Endothelial cell (in vitro differentiated cells): ENCODE measurements around the gene TSPAN31. TPM values are rescaled to one million over a fixed set of nuclear protein-coding genes. Genes with fewer than 3 reads are reported as not detected.

Experiments used
- DNase-seq: peaks from one replicate; pipeline ENCODE4 v3.0.0; 2021; ENCODE audit warnings: low spot score
- H3K27ac Mint-ChIP-seq: one replicate; pipeline ENCODE4 v1.8.0; 2021; ENCODE audit warnings: mixed read lengths, inconsistent platforms; ENCODE audit not compliant: unreplicated experiment
- H3K27me3 Mint-ChIP-seq: one replicate; pipeline ENCODE4 v1.8.0; 2021; ENCODE audit warnings: mild to moderate bottlenecking, moderate library complexity, mixed read lengths, inconsistent platforms; ENCODE audit not compliant: unreplicated experiment
- H3K36me3 Mint-ChIP-seq: one replicate; pipeline ENCODE4 v1.8.0; 2021; ENCODE audit warnings: mild to moderate bottlenecking, low read depth, mixed read lengths, inconsistent platforms; ENCODE audit not compliant: unreplicated experiment
- H3K4me1 Mint-ChIP-seq: one replicate; pipeline ENCODE4 v1.8.0; 2021; ENCODE audit warnings: mild to moderate bottlenecking, mixed read lengths, inconsistent platforms; ENCODE audit not compliant: unreplicated experiment
- H3K4me3 Mint-ChIP-seq: one replicate; pipeline ENCODE4 v1.8.0; 2021; ENCODE audit warnings: mild to moderate bottlenecking, mixed read lengths, inconsistent platforms; ENCODE audit not compliant: unreplicated experiment
- H3K9me3 Mint-ChIP-seq: one replicate; pipeline ENCODE4 v1.8.0; 2021; ENCODE audit warnings: mixed read lengths, inconsistent platforms; ENCODE audit not compliant: unreplicated experiment
- CTCF ChIP-seq: fragments of 200-600 bp; sonication (generic); IDR thresholded peaks from one replicate; pipeline ENCODE4 v1.5.0; 2021; ENCODE audit warnings: antibody characterized with exemption; ENCODE audit not compliant: unreplicated experiment
- total RNA-seq: library from RNA; stranded (reverse); fragmentation: NEBNext Ultra II Directional; extraction: Animal tissue kit (Norgen Biotek cat#: 25700); gene quantifications from one replicate; pipeline ENCODE4 v1.2.1, GENCODE V29; 2021; ENCODE audit not compliant: unreplicated experiment

The TSPAN31 gene
- total RNA-seq, 1 donor from 2014 or later: 21.8 TPM

DNA sequence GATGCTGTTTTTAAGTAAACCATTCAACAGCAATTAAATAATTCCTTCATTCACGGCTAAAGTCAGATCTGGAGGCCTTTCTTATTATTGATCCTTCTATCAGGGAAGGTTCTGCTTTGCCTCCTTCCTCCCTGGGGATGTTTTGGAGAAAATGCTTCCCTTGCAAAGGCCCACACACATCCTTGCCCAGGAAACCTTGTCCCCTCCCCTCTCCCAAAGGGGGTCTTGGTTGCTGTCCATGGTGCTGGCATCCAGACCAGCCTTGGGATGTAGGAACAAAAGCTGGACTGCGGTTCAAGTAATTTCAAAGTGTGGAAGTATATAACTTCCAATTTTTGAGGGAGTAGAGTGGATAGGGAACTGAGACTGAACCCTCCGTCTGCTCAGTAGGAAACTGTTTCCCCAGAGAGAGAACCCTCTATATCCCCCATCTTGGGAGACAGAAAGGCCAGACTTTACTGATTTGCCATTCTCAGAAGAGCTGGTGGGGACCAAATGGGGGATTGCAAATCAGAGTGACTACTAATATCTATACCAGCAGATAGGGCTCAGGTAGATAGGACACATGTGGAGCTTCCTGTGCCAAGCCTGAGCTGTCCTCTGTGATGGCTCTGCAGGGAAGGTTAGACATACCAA lies 15.6 kb downstream of the TSPAN31 start:
- peaks cover 34% of the 10 kb centered on the region for H3K27me3 Mint-ChIP-seq
- H3K4me3 Mint-ChIP-seq: no peak overlapping the region
- no peak overlapping the region for H3K27ac Mint-ChIP-seq
- H3K4me1 Mint-ChIP-seq: peaks cover 21% of the 10 kb centered on the region
- peaks cover 11% of the 10 kb centered on the region for H3K36me3 Mint-ChIP-seq
- no peak for TF ChIP-seq CTCF
- no peaks in the 10 kb centered on the region for H3K9me3 Mint-ChIP-seq
- DNase-seq: peak; percentile 46

DNA sequence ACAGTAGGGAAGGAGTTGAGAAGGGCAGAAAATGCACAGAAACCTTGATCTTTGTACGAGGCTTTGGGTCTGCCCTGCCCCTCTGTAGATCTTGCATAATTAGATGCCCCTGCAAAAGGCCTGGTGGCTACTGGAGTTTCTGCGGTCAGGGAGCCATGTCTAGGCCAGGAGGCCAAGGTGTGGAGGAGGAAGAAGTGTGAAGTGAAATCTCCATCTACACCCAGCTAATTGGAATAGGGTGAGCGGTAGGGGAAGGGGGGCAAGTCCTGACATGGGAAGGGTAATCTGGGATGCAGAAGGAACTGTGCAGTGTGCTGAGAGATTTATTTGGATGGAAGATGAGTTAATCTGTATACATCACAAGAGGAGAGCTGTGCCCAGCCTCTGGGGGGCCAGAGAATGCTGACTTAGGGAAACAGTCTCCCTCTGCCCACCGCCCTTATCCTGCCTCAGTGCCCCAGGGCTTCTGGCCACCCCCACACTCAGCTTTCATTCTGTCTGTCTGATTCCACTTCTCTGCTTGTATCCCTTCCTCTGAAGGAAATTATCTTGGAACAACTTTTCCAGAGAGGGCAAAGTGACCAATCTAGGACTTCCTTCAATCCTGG lies 16.7 kb downstream of the TSPAN31 start:
- Mint-ChIP-seq H3K4me3 (peak overlapping the region; percentile 59), H3K36me3 (peaks cover 6% of the 10 kb centered on the region), H3K27ac (peak overlapping the region; percentile 42), H3K9me3 (no peaks in the 10 kb centered on the region), H3K27me3 (peaks cover 32% of the 10 kb centered on the region), H3K4me1 (peaks cover 22% of the 10 kb centered on the region)
- no peak for TF ChIP-seq CTCF
- DNase-seq: no peak

- DNase-seq: no peak
- H3K27me3 Mint-ChIP-seq: peaks cover 29% of the 10 kb centered on the region
These were observed 17.6 kb downstream of the TSPAN31 start for GRCh38 chr12:57762463-57762862.

DNA sequence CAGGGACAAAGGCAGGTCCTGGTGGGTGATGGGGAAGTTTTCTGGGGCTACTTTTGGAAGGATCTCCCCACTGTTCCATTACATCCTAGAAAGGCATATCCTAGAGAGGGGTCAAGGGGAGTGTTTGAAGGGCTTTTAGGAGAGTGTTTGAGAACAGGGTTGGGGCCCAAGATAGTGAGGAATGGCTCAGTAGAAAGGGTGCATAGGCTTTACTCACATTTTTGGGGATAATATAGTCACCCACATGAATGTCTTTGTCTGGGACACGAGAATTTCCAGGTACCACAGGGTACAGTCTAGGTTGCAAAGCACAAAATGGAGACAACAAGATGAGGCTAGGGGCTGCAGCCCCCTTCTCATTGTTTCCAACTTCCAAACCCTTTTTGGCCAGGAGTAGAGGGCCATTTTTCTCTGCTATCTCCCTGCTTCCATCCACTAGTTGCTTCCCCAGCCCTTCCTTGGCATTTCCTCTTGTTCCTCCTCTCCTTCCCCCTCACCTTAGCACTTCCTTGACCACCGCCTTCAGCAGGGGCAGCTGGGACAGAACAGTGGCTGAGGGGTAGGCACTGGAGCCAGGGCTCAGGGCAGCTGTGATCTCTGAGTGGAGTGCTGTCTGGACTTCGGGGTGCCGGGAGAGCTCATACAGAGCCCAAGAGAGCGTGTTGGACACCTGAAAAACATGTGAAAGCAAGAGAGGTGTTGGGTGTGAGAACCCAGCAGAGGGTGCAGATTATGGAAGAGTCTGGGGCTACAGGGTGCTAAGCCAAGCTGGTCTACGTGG lies 19.2 kb downstream of the TSPAN31 start:
- no peak for DNase-seq
- peaks cover 3% of the 10 kb centered on the region for H3K36me3 Mint-ChIP-seq
- no peak for TF ChIP-seq CTCF
- no peaks in the 10 kb centered on the region for H3K9me3 Mint-ChIP-seq
- H3K4me1 Mint-ChIP-seq: peaks cover 23% of the 10 kb centered on the region
- peak overlapping the region; percentile 72 for H3K27ac Mint-ChIP-seq
- peaks cover 28% of the 10 kb centered on the region for H3K27me3 Mint-ChIP-seq
- peak overlapping the region; percentile 85 for H3K4me3 Mint-ChIP-seq

More at GRCh38 chr12:57762463-57762862, 17.6 kb downstream of the TSPAN31 start:
- H3K4me1 Mint-ChIP-seq: peaks cover 23% of the 10 kb centered on the region
- TF ChIP-seq CTCF: no peak
- peaks cover 3% of the 10 kb centered on the region for H3K36me3 Mint-ChIP-seq
- no peak overlapping the region for H3K4me3 Mint-ChIP-seq
- H3K27ac Mint-ChIP-seq: no peak overlapping the region
- H3K9me3 Mint-ChIP-seq: no peaks in the 10 kb centered on the region

GRCh38 chr12:57764662-57765002 lies 19.8 kb downstream of the TSPAN31 start:
- Mint-ChIP-seq H3K27ac (no peak overlapping the region), H3K4me3 (peak overlapping the region; percentile 85), H3K36me3 (peaks cover 3% of the 10 kb centered on the region), H3K27me3 (peaks cover 28% of the 10 kb centered on the region), H3K4me1 (peaks cover 24% of the 10 kb centered on the region), H3K9me3 (no peaks in the 10 kb centered on the region)
- DNase-seq: no peak
- TF ChIP-seq CTCF: no peak
